OCI-LY7 (cell line): ENCODE results near the gene PHF19. TPM values are rescaled to one million over a fixed set of nuclear protein-coding genes. Genes with fewer than 3 reads are reported as not detected.

Source experiments
- BruUV-seq: library from RNA; stranded (reverse); fragments of 400-500 nt; replicated peaks from 2 replicates; lab custom pipeline; 2021; lab: Mats Ljungman, UMichigan
- CTCF ChIA-PET: fragments of 300-600 bp; sonication (Branson Sonifier 250); formaldehyde crosslinking; loops from one replicate; lab custom pipeline; 2022; ENCODE audit warnings: antibody characterized with exemption; ENCODE audit not compliant: unreplicated experiment; lab: Charles Lee
- POLR2A ChIA-PET: fragments of 300-600 bp; sonication (Branson Sonifier 250); formaldehyde crosslinking; loops from one replicate; lab custom pipeline; 2022; ENCODE audit warnings: antibody characterized with exemption; lab: Charles Lee
- DNase-seq: peaks from one replicate; pipeline ENCODE4 v3.0.0-alpha.2; 2015; ENCODE audit warnings: low spot score
- H2AFZ ChIP-seq: fragments of 200-600 bp; sonication (generic), shearing (Covaris generic); 2 replicates; pipeline ENCODE4 v1.6.1; 2014; ENCODE audit warnings: mild to moderate bottlenecking, antibody characterized with exemption, low read length, moderate library complexity
- H3K27ac ChIP-seq: fragments of 200-600 bp; sonication (generic); 2 replicates; pipeline ENCODE4 v1.5.1; 2014; ENCODE audit warnings: mixed run types, low read depth, mild to moderate bottlenecking, moderate library complexity, low read length, inconsistent platforms; ENCODE audit not compliant: poor library complexity, severe bottlenecking
- H3K36me3 ChIP-seq: fragments of 200-600 bp; sonication (generic); 2 replicates; pipeline ENCODE4 v1.6.1; 2014; ENCODE audit warnings: mild to moderate bottlenecking, antibody characterized with exemption, low read length, moderate library complexity, mixed read lengths; ENCODE audit not compliant: insufficient read depth
- H3K4me1 ChIP-seq: fragments of 200-600 bp; sonication (generic); 2 replicates; pipeline ENCODE4 v1.5.1; 2014; ENCODE audit warnings: mild to moderate bottlenecking, low read length; ENCODE audit not compliant: insufficient read depth, poor library complexity, severe bottlenecking
- H3K4me2 ChIP-seq: fragments of 200-600 bp; sonication (generic); 2 replicates; pipeline ENCODE4 v1.6.1; 2014; ENCODE audit warnings: mild to moderate bottlenecking, low read length
- H3K4me3 ChIP-seq: fragments of 200-600 bp; sonication (generic); 2 replicates; pipeline ENCODE4 v1.5.1; 2014; ENCODE audit warnings: mild to moderate bottlenecking, low read depth, low read length; ENCODE audit not compliant: poor library complexity, severe bottlenecking
- H3K79me2 ChIP-seq: fragments of 200-600 bp; sonication (generic); 2 replicates; pipeline ENCODE4 v1.6.1; 2016; ENCODE audit warnings: low read depth, mild to moderate bottlenecking, low read length, moderate library complexity, mixed read lengths; ENCODE audit not compliant: insufficient read depth
- H3K9me2 ChIP-seq: fragments of 200-600 bp; sonication (generic); 2 replicates; pipeline ENCODE4 v1.6.1; 2016; ENCODE audit warnings: mild to moderate bottlenecking, low read length, mixed read lengths; ENCODE audit not compliant: insufficient read depth
- H3K9me3 ChIP-seq: fragments of 200-600 bp; sonication (generic); 2 replicates; pipeline ENCODE4 v1.6.1; 2014; ENCODE audit warnings: mild to moderate bottlenecking, mixed run types, low read length, mixed read lengths
- H4K20me1 ChIP-seq: fragments of 200-600 bp; sonication (generic); 2 replicates; pipeline ENCODE4 v1.6.1; 2014; ENCODE audit warnings: mild to moderate bottlenecking, antibody characterized with exemption, low read length, moderate library complexity, mixed read lengths; ENCODE audit not compliant: insufficient read depth
- CTCF ChIP-seq: fragments of 200-600 bp; sonication (generic); conservative IDR thresholded peaks from 2 replicates; pipeline ENCODE4 v1.5.1; 2014; ENCODE audit warnings: mild to moderate bottlenecking, antibody characterized with exemption, low read length, moderate library complexity, mixed read lengths
- EZH2phosphoT487 ChIP-seq: fragments of 200-600 bp; sonication (generic); IDR thresholded peaks from 2 replicates; pipeline ENCODE4 v1.6.1; 2018; ENCODE audit warnings: low read depth, borderline replicate concordance, mild to moderate bottlenecking, mixed run types, antibody characterized with exemption, low read length, moderate library complexity, mixed read lengths
- intact Hi-C: fragments of 100-400 bp; cut with micrococcal nuclease; formaldehyde crosslinking; loops from one replicate; pipeline ENCODE4 v1.10.0; 2022; ENCODE audit not compliant: unreplicated experiment
- total RNA-seq, 2 experiments: library from RNA; depleted of rRNA in 1 of 2; stranded (reverse); fragments of >200 nt in 1 of 2; shearing (Covaris generic) in 1 of 2; gene quantifications; 2 replicates each; pipeline ENCODE4 v1.2.3, GENCODE V29; 2014 to 2022

PHF19 gene
- total RNA-seq, 2 experiments from 2014 or later = 102 to 214 TPM

- POLR2A ChIA-PET = interaction anchor here (1.1 to 2.6 kb wide), 2 partner anchors 20 to 54 kb away, joined by 4 to 5 read pairs; no protein-coding TSS in a partner anchor
Observed at GRCh38 chr9:120875195-120875565, 1.8 kb downstream of the PHF19 start.

GRCh38 chr9:120874226-120875194 is 2.5 kb downstream of the PHF19 start:
- CTCF ChIA-PET = interaction anchor here (0.6 kb wide), 1 partner anchor 501 kb away, joined by 3 read pairs; no protein-coding TSS in a partner anchor
- Histone ChIP-seq H3K4me2 (peak overlapping the region; percentile 96), H2AFZ (no peak overlapping the region), H3K79me2 (peaks cover 32% of the 10 kb centered on the region; the same call in 1 of the 2 replicates), H3K4me3 (peak overlapping the region; percentile 93), H3K9me3 (no peaks in the 10 kb centered on the region), H3K4me1 (peaks cover 61% of the 10 kb centered on the region), H3K36me3 (peaks cover 70% of the 10 kb centered on the region), H3K9me2 (no peaks in the 10 kb centered on the region), H4K20me1 (no peaks in the 10 kb centered on the region), H3K27ac (peak overlapping the region; percentile 96)
- TF ChIP-seq CTCF = no peak
- no peak for TF ChIP-seq EZH2phosphoT487
- intact Hi-C loops = loop anchor here (5.0 kb wide), 2 partner anchors 108 to 328 kb away; partner anchors contain the start of gene RAB14
- no TSS peak for BruUV-seq
- POLR2A ChIA-PET = interaction anchor here (1.1 to 2.6 kb wide), 4 partner anchors 21 to 57 kb away, joined by 4 to 7 read pairs (median 5); no protein-coding TSS in a partner anchor
- no peak for DNase-seq

More at GRCh38 chr9:120875195-120875565, 1.8 kb downstream of the PHF19 start:
- no peak for DNase-seq
- peaks cover 61% of the 10 kb centered on the region for H3K4me1 ChIP-seq
- peak overlapping the region; percentile 96 for H3K27ac ChIP-seq
- H3K4me2 ChIP-seq = peak overlapping the region; percentile 96
- H4K20me1 ChIP-seq = no peaks in the 10 kb centered on the region
- H2AFZ ChIP-seq = no peak overlapping the region
- intact Hi-C loops = loop anchor here (5.0 kb wide), 2 partner anchors 107 to 327 kb away; partner anchors contain the start of gene RAB14
- peaks cover 64% of the 10 kb centered on the region for H3K36me3 ChIP-seq
- H3K79me2 ChIP-seq = peaks cover 32% of the 10 kb centered on the region; the same call in 1 of the 2 replicates
- TF ChIP-seq CTCF (no peak), EZH2phosphoT487 (no peak)
- H3K4me3 ChIP-seq = peak overlapping the region; percentile 93
- H3K9me3 ChIP-seq = no peaks in the 10 kb centered on the region
- CTCF ChIA-PET = interaction anchor here (0.6 kb wide), 1 partner anchor 500 kb away, joined by 3 read pairs; no protein-coding TSS in a partner anchor
- no peaks in the 10 kb centered on the region for H3K9me2 ChIP-seq
- BruUV-seq = no TSS peak
